Measurements from ENCODE around the gene MBOAT1. TPM values are rescaled to one million over a fixed set of nuclear protein-coding genes. Genes with fewer than 3 reads are reported as not detected.
A peak's percentile ranks its signal among the peaks of the same experiment; 100 is the strongest.
"Not testable (repeated sequence)": the region's sequence is repeated elsewhere in the genome, so short reads cannot be mapped to it uniquely, and the experiment has no call there.

The MBOAT1 gene
- total RNA-seq, 1 donor from 2014 or later, result 2.4 TPM

DNA sequence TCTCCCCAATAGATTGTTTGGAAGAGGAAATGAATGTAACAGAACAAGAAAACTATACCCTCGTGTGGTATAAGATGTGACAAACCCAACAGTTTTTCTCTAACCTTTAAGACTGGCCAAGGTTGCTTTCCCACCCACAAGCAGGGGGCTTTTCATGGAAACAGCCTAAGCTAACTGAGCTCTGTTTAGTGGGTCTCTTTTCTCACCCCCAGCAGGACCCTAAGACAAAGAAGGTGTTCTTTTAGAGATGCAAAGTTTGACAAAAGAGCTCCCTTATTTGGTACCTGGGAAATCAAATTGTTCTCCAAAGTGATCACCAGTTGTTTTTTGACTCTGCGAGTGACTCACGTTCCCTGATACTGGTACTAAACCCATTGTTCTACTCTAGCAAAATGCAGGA, 59.1 kb downstream of the MBOAT1 start:
- no peak for DNase-seq (ENCODE audit: low spot score)
- intact Hi-C loops (cut with DNase I), result no loop called here

DNA sequence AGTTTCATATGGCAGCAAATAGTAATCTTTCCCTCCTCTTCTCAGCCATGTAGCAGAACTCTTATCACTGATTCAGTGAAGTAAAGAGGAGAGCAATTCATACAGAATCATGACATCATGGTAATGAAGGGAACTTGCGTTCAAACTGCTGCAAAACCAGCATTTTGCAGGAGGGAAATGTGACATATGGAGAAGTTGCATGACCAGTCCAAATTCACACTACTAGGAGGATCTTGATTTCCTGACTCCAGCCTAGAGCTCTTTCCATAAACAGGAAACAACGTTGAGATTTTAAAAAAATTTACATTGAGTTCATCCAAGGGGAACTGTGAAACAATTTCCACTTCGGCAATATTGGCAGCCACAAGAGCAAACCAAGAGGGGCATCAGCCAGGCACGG, 63.8 kb downstream of the MBOAT1 start:
- intact Hi-C loops (cut with DNase I), result no loop called here

DNA sequence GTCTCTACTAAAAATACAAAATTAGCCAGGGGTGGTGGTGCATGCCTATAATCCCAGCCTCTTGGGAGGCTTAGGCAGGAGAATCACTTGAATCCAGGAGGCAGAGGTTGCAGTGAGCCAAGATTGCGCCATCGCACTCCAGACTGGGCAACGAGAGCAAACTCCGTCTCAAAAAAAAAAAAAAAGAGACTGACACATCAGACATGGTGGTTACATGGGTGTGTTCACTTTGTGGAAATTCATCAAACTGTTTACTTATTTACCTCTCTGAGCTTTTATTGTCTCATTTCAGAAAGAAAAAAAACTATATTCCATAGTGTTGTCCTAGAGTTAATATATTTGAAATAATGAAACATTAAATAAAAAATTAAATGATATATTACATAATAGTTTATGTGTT, 64.8 kb downstream of the MBOAT1 start:
- intact Hi-C loops (cut with DNase I), result no loop called here
- no peak for DNase-seq (ENCODE audit: low spot score)

More for the DNA sequence above, 63.8 kb downstream of the MBOAT1 start:
- DNase-seq (ENCODE audit: low spot score), result no peak

DNA sequence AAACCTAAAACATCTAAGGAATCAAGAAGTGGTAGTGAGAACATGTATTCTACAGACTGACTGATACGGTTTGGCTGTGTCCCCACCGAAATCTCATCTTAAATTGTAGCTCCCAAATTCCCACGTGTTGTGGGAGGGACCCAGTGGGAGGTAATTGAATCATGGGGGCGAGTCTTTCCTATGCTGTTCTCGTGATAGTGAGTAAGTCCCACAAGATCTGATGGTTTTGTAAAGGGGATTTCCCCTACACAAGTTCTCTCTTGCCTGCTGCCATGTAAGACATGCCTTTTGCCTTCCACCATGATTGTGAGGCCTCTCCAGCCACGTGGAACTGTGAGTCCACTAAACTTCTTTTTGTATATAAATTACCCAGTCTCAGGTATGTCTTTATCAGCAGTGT, 65.4 kb downstream of the MBOAT1 start:
- DNase-seq (ENCODE audit: low spot score); intact Hi-C loops (cut with DNase I): not testable (repeated sequence)

DNA sequence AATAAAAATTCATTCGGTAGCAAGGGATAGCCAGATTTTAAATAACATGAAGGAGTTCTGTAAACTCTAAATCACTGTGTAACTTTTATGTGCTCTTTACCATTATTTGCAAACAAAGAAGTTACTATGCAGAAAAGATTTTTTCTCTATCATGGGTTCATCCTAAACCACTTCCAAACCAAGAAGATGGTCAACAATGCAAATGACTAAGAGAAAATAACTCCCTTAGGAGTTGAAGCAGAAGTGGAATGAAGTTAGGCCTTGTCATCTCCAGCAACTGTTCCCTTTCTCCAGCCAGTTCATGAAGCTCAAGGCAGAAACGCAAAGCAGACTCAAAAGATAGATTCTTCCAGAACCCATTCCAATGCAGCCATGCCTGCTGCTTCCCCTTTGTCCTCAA, 66.0 kb downstream of the MBOAT1 start:
- DNase-seq (ENCODE audit: low spot score), result no peak
- intact Hi-C loops (cut with DNase I), result no loop called here

DNA sequence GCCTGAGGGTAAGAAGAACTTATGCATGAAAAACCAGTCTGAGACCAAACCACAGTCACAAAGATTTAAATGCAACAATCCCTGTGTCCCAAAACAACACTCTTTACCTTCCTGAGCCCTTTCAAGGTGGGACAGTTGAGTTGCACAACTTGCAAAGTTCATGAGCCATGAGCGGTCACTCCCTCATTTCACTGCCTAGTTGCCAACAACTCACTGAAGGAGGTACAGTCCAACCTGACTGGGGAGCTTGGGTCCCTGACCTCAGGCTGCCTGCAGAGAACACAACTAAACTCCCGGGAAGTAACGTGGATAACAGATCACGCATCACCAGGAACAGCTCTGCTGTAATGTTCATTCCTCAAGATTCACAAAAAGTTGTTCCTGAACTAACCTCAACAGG, 69.4 kb downstream of the MBOAT1 start:
- no peak for DNase-seq (ENCODE audit: low spot score)

DNA sequence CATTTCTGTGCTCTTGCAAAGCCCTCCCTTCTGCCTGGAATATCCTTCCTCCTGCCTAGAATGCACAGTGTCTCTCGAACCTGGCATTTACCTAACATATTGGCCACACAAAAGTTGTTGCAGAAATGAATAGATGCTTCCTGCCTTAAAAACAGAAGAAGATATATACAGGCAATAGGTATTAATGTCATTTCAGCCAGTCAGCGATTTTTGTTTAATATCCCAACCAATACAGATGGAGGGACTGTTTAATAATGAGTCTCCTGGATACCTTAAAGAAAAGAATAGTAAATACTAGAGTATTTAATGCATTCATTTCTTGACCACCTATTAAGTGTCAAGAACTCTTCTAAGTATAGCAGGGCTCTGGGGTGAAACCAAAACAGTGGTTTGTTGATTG, 70.3 kb downstream of the MBOAT1 start:
- intact Hi-C loops (cut with DNase I), result no loop called here
- no peak for DNase-seq (ENCODE audit: low spot score)

More for the DNA sequence above, 69.4 kb downstream of the MBOAT1 start:
- intact Hi-C loops (cut with DNase I), result no loop called here

DNA sequence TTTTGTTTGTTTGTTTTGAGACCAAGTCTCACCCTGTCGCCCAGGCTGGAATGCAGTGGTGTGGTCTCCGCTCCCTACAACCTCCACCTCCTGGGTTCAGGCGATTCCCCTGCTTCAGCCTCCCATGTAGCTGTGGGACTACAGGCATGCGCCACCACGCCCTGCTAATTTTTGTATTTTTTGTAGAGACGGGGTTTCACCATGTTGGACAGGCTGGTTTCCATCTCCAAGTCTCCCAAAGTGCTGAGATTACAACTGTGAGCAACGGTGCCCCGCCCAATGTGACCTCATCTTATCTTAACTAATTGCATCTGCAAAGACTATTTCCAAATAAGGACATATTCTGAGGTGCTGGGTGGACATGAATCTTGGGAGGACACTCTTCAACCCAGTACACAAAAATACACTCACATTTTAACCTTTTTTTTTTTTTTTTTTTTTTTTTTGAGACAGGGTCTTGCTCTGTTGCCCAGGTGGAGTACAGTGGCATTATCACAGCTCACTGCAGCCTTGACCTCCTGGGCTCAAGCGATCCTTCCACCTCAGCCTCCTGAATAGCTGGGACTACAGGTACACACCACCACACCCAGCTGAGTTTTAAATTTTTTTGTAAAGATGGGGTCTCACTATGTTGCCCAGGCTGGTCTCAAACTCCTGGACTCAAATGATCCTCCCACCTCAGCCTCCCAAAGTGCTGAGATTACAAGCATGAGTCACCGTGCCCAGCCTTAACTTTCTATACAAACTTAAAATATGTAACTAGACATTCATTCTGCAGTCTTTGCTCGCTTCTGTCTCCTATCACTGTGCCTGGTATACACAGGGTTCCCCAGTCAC, 72.9 kb downstream of the MBOAT1 start:
- DNase-seq (ENCODE audit: low spot score); intact Hi-C loops (cut with DNase I): not testable (repeated sequence)

DNA sequence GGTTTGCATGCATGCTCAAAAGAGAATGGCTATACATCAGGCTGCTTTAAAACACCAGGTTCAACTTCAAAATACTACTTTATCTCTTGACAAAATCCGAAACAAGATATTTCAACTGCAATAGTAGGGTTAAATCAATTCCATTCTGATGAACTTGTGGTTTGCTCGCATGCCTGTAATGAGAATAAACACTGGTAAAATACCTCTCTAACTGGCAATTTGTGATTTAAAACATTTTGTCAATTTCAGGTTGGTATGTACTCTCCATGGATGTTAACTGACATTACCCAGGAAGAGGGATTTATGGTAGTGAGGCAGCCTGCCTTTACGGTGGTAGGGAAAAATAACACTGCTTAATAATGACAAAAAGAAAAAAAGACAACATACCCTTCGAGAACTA, 74.4 kb downstream of the MBOAT1 start:
- intact Hi-C loops (cut with DNase I), result no loop called here
- DNase-seq (ENCODE audit: low spot score), result no peak

DNA sequence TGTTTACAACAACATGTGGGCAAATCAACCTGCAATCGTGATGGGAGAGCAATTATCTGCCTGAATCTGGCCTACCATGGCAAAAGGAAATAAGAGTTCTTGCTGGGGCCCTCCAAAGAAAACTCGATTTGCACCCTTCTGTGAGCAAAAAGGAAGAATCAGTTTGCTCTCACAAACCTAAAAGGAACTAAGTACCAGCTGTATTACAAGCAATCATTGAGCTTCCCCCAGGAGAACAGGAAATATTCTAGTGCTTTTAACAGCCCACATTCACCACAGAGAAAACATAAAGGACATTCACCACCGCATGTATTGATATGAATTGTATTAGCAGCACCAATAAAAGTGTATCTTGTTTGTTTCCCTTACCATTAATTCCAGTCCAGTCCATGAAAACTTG, 75.0 kb downstream of the MBOAT1 start:
- no peak for DNase-seq (ENCODE audit: low spot score)
- intact Hi-C loops (cut with DNase I), result no loop called here

DNA sequence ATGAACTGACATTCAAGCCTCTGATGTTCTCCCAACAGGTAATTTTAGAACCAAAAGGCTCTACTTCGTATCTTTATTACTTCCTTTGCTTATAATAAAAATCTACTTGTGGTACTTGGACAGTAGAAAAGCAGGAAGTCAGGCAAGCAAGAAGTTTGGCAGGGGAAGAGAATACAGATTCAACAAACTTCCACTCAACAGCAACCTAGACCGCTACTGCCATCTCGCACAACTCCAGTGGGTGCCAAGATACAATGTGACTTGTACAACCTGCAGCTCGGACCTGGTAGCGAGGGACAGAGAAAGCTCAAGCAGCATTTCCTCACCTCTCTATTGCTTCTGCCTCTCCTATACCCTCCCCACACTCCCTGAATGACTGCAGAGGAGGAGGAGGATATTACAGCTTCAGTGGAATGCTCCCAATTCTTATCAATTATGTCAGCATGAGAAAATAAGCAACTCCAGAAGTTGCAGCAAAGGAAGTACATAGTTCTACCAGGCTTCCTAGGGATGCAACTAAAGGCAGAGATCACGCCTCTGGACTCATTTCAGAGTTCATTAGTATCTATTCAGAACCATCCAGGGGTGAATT, 76.5 kb downstream of the MBOAT1 start:
- DNase-seq (ENCODE audit: low spot score), result no peak
- intact Hi-C loops (cut with DNase I), result no loop called here

DNA sequence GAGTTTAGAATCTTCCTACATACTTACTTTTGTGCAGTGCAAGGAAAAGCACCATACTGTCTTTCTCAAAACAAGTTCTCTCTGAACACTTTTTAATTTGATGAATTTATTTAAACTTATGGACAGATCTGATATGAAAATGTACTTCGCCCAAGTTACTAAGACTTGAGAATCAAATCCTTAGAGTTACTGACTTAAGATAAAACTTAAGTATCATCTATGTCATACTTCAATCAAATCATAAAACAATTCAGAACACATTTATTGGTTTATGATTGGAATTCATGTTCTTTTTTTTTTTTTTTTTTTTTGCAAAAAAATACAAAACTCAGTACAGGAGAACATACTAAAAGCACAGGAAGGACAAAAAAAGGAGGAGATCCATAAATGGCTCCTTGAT, 77.7 kb downstream of the MBOAT1 start:
- intact Hi-C loops (cut with DNase I), result no loop called here

DNA sequence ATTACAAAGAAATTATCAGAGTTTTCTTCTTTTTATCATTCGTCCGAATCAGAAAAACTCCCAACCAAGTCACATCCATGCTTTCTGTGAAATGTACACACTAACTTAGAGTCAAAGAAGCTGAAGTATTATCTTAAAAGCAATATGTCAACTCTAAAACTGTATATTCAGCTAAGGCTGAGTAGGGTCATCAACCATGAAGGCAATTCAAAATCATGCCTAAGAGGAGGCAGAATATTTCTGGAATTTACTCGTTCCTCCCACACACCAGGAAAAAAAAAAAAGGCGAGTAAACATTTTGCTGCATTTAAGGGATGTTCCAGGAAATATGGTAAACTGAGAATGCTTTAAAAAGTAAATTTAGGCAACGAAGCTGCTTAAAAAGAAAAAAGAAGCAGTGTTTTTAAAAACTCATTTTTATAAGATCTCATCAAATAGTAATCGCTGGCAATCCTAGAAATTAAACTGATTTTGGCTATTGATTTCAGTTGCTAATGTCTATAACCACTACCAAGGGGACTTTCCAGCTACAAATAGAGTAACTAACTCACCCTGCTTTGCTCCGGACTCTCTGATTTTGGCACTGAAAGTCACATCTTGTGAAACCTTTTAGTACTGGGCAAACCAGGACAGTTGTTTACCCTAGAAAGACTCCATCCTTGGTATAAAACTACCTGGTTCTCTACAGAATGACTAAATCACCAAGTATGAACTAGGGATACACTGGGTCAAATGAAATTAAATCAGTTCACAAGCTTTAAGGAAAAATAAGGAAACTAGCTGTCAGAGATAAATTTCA, 82.8 kb downstream of the MBOAT1 start:
- intact Hi-C loops (cut with DNase I), result loop anchor here (5.0 kb wide), 1 partner anchor 83 kb away; the partner anchor contains the start of gene MBOAT1
- no peak for DNase-seq (ENCODE audit: low spot score)

More for the DNA sequence above, 77.7 kb downstream of the MBOAT1 start:
- no peak for DNase-seq (ENCODE audit: low spot score)

DNA sequence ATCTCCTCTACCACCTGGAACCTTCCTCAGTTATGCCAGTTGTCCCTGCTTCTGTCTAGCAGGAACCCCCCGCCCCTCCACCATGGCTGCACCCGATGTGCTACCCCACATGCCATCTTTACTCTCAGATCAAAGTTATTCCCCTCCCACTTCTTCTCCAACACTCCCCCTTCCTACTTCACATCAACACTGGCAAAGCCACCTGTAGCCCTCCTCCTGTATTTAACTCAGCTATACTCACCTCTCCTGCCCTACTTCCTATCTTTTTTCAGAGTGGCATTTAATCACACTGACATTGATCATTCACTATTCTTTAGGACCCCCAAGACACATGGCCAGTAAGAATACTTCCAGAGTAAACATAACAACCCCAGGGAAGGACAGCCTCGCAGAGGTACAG, 84.3 kb downstream of the MBOAT1 start:
- intact Hi-C loops (cut with DNase I), result loop anchor here (5.0 kb wide), 1 partner anchor 84 kb away; the partner anchor contains the start of gene MBOAT1
- DNase-seq (ENCODE audit: low spot score), result no peak

DNA sequence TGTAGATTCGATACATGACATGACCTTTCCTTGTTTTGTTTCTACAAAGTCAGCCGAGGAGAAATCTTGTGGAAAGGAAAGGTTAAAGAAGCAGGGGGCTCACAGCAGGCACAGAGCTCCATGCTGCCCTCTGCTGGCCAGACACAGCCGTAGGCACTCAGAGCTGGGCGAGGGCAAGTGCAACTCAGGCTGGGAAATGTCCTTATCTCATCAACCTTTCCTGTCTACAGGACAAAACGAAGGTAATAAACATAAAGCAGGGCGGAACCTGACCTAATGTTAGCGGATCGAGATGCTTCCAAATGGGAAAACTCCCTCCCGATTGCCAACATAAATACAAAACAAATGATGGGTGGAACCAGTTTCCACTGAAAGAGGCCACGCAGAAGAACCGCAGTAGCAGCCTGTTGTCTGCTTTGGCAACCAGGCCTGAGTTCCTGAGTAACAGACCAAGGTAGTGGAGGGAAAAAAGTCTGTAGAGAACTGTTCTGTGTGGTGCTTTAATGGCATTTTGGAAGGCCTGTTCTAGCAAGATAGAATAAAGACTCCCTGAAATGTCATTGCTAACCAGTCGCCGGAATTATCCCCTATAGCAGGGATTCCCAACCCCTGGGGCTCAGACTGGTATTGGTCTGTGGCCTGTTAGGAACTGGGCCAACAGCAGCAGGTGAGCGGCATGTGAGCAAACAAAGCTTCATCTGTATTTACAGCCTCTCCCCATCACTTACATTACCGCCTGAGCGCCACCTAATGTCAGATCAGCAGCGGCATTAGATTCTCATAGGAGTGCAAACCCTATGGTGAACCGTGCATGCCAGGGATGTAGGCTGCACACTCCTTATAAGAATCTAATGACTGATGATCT, 85.2 kb downstream of the MBOAT1 start:
- intact Hi-C loops (cut with DNase I), result loop anchor here (5.0 kb wide), 1 partner anchor 85 kb away; the partner anchor contains the start of gene MBOAT1

DNA sequence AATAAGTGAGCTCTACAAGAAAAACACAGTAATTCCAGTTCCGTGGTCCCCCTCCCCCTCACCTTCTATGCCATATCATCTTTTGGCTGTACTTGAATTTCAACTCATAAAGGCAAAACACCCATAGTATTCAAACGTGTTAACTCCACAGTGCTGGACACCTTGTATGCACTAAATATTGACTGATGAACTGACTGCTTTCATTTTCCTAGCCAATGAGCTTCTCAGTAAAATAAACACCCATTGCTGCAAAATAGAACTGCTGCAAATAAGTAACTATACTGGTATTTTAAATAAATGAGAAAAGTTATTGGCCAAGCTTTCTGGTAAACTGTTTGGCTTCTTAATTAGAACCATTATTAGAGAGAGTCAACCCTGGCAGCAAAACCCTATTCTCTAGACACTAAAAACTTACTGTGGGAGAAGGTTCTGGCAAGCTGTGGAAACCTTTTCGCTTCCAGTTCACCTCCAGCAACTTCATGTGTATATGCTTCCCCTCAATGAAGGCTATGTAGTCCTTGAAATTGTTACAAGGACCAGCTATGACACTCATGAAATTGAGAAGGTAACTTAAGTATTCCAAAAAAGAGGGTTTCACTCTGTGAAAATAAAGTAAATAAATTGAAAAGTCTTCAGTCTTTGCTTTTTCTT, 86.0 kb downstream of the MBOAT1 start:
- intact Hi-C loops (cut with DNase I), result loop anchor here (5.0 kb wide), 1 partner anchor 86 kb away; the partner anchor contains the start of gene MBOAT1

More for the DNA sequence above, 85.2 kb downstream of the MBOAT1 start:
- DNase-seq (ENCODE audit: low spot score), result peak; percentile 82

DNA sequence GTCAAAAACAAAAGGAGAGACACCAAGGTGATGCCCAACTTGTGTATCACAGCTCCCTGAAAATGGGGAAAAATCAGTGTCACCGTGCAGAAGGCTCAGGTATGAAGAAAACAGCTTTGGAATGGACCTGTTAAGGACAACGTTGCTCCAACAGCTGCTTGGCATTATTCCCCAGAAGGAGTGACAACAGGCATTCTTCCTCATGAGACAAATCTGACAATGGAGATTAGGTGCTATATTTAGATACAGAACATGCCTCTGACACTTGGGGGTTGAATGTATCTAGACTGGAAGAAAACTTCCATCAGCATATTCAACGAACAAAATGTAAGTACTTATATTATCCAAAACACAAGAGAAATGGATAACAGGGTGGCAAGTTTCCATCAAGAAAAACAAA, 87.7 kb downstream of the MBOAT1 start:
- DNase-seq (ENCODE audit: low spot score), result no peak
- intact Hi-C loops (cut with DNase I), result no loop called here

More for the DNA sequence above, 86.0 kb downstream of the MBOAT1 start:
- DNase-seq (ENCODE audit: low spot score), result no peak

DNA sequence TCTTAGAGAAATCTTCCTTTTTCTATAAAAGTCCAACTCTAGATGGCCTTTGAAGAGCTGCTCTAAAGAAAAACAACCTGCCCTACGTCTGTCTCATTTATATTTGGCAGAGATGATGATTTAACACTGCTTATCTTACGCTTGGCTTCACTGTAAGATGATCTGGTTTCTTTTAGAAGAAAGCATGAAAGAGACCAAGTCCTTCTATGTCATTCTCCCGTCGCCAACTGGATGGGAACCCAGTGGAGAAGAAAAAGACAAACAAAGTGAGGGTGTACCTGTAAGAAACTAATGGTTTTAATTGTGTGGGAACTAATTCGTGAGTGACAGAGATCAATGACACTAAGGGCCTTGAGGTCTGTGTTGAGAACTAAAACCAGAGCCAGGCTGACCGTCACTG, 92.8 kb downstream of the MBOAT1 start:
- intact Hi-C loops (cut with DNase I), result no loop called here
- no peak for DNase-seq (ENCODE audit: low spot score)

DNA sequence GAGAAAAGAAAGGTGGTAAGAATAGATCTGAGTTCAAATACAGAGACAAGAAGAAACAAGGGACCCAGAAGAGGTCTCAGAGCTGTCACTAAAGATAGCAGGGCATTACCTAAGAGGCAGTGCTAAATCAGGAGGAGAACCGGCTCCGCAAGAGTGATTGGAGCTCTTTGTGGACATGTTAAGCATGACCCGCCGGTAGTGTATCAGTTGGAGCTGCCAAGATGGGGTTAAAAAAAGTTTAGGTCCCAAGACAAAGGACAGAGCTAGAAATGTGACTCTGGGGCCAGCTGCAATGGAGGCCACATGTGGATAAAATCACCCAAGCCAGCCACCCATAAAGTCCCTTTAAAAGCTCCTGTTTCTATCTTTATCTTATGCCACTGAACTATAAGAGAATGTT, 93.4 kb downstream of the MBOAT1 start:
- intact Hi-C loops (cut with DNase I), result no loop called here
- DNase-seq (ENCODE audit: low spot score), result no peak
